Measurements from ENCODE around the gene BAZ2B.
A peak's percentile ranks its signal among the peaks of the same experiment; 100 is the strongest.

The BAZ2B gene

GRCh38 chr2:159614534-159615366 lies 1.6 kb downstream of the BAZ2B start:
- DNase-seq, result peak; percentile 41

- DNase-seq, result no peak
These were observed 2.6 kb downstream of the BAZ2B start for GRCh38 chr2:159613651-159614285.

- no peak for DNase-seq
These were observed 3.3 kb downstream of the BAZ2B start for GRCh38 chr2:159613091-159613490.

GRCh38 chr2:159612255-159612901 lies 4.0 kb downstream of the BAZ2B start:
- DNase-seq, result peak; percentile 29

GRCh38 chr2:159609811-159610549 lies 6.4 kb downstream of the BAZ2B start:
- no peak for DNase-seq

- DNase-seq, result no peak
These were observed 7.5 kb downstream of the BAZ2B start for GRCh38 chr2:159608723-159609308.

GRCh38 chr2:159608108-159608507 lies 8.2 kb downstream of the BAZ2B start:
- DNase-seq, result no peak

- no peak for DNase-seq
These were observed 10.1 kb downstream of the BAZ2B start for GRCh38 chr2:159606287-159606686.

- DNase-seq, result no peak
These were observed 10.7 kb downstream of the BAZ2B start for GRCh38 chr2:159605441-159606178.

- no peak for DNase-seq
These were observed 12.2 kb downstream of the BAZ2B start for GRCh38 chr2:159604159-159604558.

- no peak for DNase-seq
These were observed 15.6 kb downstream of the BAZ2B start for GRCh38 chr2:159600752-159601151.

- DNase-seq, result no peak
These were observed 20.8 kb downstream of the BAZ2B start for GRCh38 chr2:159595410-159596046.

- no peak for DNase-seq
These were observed 23.9 kb downstream of the BAZ2B start for GRCh38 chr2:159592441-159592840.

- no peak for DNase-seq
These were observed 25.1 kb downstream of the BAZ2B start for GRCh38 chr2:159591221-159591620.

GRCh38 chr2:159589286-159589685 lies 27.1 kb downstream of the BAZ2B start:
- no peak for DNase-seq

GRCh38 chr2:159586034-159586433 lies 30.3 kb downstream of the BAZ2B start:
- DNase-seq, result no peak

GRCh38 chr2:159585622-159586021 lies 30.7 kb downstream of the BAZ2B start:
- DNase-seq, result no peak

GRCh38 chr2:159584796-159585195 lies 31.6 kb downstream of the BAZ2B start:
- DNase-seq, result no peak

GRCh38 chr2:159573846-159574606 lies 42.3 kb downstream of the BAZ2B start:
- DNase-seq, result peak; percentile 37

- no peak for DNase-seq
These were observed 43.1 kb downstream of the BAZ2B start for GRCh38 chr2:159573294-159573693.

- DNase-seq, result no peak
These were observed 43.9 kb downstream of the BAZ2B start for GRCh38 chr2:159572459-159572858.

Data from NCI-H2029 (cell line).